HG02970 (cell line): Measurements from ENCODE around the gene PTX4.
A peak's percentile ranks its signal among the peaks of the same experiment; 100 is the strongest.
"Not testable (repeated sequence)": the region's sequence is repeated elsewhere in the genome, so short reads cannot be mapped to it uniquely, and the experiment has no call there.

Experiments
- ATAC-seq: cut with Tn5 transposase; IDR thresholded peaks from one replicate; pipeline ENCODE4 v1.9.1; 2021; ENCODE audit warnings: mild to moderate bottlenecking, moderate library complexity, moderate number of reproducible peaks; ENCODE audit not compliant: unreplicated experiment, low FRiP score

Gene PTX4

GRCh38 chr16:1486551-1487390, 2.0 kb downstream of the PTX4 start:
- no peak for ATAC-seq

- ATAC-seq = no peak
Observed at GRCh38 chr16:1485847-1486496, 2.8 kb downstream of the PTX4 start.

GRCh38 chr16:1481906-1482835, 6.6 kb downstream of the PTX4 start:
- no peak for ATAC-seq

- ATAC-seq = not testable (repeated sequence)
Observed at GRCh38 chr16:1478937-1479336, 9.8 kb downstream of the PTX4 start.

GRCh38 chr16:1477033-1477432, 11.7 kb downstream of the PTX4 start:
- no peak for ATAC-seq

GRCh38 chr16:1475552-1476114, 13.1 kb downstream of the PTX4 start:
- no peak for ATAC-seq

- peak; percentile 85 for ATAC-seq
Observed at GRCh38 chr16:1474796-1475551, 13.8 kb downstream of the PTX4 start, which contains the start of gene CLCN7. Gene CLCN7 (minus strand): TSS chr16:1475028. CDS start chr16:1474974, 54 bp downstream.

GRCh38 chr16:1474082-1474795, 14.5 kb downstream of the PTX4 start:
- peak; percentile 20 for ATAC-seq

GRCh38 chr16:1472974-1473373, 15.8 kb downstream of the PTX4 start:
- ATAC-seq = no peak

GRCh38 chr16:1471569-1472194, 17.1 kb downstream of the PTX4 start:
- ATAC-seq = no peak

GRCh38 chr16:1470481-1471251, 18.1 kb downstream of the PTX4 start:
- no peak for ATAC-seq

GRCh38 chr16:1469693-1470201, 19.0 kb downstream of the PTX4 start:
- ATAC-seq = no peak

GRCh38 chr16:1469141-1469540, 19.6 kb downstream of the PTX4 start:
- ATAC-seq = not testable (repeated sequence)

GRCh38 chr16:1468426-1468810, 20.3 kb downstream of the PTX4 start:
- ATAC-seq = no peak

GRCh38 chr16:1466968-1467521, 21.7 kb downstream of the PTX4 start:
- no peak for ATAC-seq

- ATAC-seq = no peak
Observed at GRCh38 chr16:1466054-1466453, 22.7 kb downstream of the PTX4 start.

GRCh38 chr16:1465567-1465915, 23.2 kb downstream of the PTX4 start:
- no peak for ATAC-seq
